NK-92 treated with Interleukin-12 subunit alpha and Interleukin-12 subunit beta, amount 100 ng/mL, for 24 hours (cell line): ENCODE results near the gene PLXNA3.

Experiments
- DNase-seq: peaks from one replicate; lab custom pipeline; 2025; lab: John Stamatoyannopoulos, UW

Gene PLXNA3

GRCh38 chrX:154502098-154502497 lies 44.0 kb downstream of the PLXNA3 start:
- DNase-seq = no peak

- no peak for DNase-seq
Measured at GRCh38 chrX:154502989-154503388, 44.9 kb downstream of the PLXNA3 start.

DNA sequence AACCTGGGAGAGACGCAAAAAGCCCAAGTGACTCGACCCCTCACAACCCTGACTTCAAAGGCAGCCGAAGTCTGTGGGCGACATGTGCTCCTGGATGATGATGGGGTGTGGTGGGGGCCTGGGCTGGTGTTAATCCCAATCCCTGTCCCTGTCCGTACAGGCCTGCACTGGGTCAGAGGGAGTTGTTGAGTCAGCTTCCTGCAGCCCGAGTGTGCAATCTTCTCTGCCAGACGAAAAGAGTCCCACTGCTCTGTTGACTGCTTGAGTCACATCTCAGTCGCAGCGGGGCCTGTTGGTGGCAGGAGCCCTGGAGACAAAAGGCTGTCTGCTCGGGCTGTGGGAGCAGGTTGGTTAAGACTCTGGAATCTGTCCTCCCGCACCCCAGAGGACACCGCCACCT lies 47.7 kb downstream of the PLXNA3 start:
- DNase-seq = no peak

GRCh38 chrX:154506483-154507332 lies 48.6 kb downstream of the PLXNA3 start:
- no peak for DNase-seq

DNA sequence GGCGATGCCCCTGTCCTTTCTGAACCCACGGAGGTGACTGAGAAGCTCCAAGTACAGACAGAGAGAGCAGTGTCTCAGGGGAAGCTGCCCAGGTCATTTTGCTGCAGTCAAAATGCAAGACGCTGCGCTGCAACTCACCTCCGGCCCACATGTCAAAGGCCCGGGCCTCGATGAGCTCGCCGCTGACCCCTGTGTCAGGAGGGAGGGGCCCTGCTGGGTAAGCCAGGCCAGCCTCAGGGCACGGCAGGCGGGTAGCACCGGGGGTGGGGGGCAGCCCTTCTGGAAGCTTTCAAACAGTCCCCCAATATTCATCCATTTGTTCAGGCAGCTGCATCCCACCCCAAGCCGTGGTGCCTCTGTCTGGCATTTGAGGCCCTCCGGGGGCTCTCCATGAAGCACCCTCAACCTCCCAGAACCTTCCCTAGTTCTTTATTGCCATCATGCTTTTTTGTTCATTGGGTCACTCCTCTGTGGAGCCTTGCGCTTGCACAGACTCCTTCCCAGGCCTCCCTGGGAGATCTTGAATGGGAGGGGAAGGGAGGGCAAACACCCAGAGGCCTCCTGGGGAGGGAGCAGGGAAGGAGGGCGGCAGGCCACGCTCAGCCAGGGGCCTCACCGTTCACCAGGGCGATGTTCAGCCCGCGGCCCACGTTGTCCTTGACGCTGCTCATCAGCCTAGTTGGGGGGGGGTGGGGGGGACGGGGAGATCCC lies 49.7 kb downstream of the PLXNA3 start:
- no peak for DNase-seq

GRCh38 chrX:154508384-154508745 lies 50.3 kb downstream of the PLXNA3 start:
- no peak for DNase-seq

DNA sequence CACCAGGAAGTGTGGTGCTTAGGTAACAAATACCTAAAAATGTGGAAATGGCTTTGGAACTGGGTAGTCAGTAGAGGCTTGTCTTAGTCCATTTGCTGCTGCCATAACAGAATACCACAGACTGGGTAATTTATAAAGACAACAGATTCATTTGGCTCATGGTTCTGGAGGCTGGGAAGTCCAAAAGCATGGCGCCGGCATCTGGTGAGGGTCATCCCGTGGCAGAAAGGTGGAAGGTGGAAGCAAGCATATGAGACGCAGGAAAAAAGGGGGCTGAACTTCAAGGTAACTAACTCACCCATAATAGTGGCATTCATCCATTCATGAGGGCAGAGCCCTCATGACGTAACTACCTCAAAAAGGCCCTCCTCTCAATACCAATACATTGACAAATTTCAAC lies 51.4 kb downstream of the PLXNA3 start:
- DNase-seq = no peak

DNA sequence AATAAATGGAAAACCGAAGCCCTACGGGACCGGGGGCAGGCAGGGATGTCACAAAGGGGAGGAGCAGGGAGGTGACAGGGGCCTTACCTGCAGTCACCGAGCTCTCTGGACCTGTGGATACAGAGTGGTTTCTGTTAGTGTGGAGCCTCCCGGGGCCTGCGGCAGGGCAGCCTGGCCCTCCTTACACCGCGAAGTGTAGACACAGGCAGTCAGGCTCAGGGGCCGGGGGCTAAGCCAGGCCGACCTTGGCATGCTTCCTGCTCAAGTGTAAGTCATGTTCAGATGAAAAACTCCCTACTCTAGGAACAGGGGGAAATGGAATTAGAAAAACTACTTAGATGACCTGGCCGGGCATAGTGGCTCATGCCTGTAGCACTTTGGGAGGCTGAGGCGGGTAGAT lies 53.7 kb downstream of the PLXNA3 start:
- DNase-seq = no peak

- no peak for DNase-seq
Measured at GRCh38 chrX:154512879-154513553, 54.9 kb downstream of the PLXNA3 start.

DNA sequence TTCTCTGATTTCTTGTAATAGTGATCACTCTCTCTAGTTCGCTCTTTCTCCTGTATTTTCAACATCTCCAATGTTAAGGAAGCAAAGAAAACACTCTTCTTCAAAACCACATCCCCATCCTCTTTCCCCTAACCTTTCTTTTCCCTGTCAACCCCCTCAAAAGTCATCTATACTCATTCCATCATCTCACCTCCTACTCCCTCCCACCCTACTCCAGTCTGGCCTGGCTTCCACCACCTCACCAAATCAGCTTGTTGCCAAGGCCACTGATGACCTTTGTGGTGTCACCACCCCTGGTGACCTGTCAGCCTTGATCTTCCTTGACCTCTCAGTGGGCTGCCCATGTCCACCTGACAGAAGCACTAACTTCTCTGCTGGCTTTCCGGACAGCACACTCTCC lies 55.6 kb downstream of the PLXNA3 start:
- DNase-seq = no peak

GRCh38 chrX:154515090-154515965 lies 57.2 kb downstream of the PLXNA3 start:
- no peak for DNase-seq

DNA sequence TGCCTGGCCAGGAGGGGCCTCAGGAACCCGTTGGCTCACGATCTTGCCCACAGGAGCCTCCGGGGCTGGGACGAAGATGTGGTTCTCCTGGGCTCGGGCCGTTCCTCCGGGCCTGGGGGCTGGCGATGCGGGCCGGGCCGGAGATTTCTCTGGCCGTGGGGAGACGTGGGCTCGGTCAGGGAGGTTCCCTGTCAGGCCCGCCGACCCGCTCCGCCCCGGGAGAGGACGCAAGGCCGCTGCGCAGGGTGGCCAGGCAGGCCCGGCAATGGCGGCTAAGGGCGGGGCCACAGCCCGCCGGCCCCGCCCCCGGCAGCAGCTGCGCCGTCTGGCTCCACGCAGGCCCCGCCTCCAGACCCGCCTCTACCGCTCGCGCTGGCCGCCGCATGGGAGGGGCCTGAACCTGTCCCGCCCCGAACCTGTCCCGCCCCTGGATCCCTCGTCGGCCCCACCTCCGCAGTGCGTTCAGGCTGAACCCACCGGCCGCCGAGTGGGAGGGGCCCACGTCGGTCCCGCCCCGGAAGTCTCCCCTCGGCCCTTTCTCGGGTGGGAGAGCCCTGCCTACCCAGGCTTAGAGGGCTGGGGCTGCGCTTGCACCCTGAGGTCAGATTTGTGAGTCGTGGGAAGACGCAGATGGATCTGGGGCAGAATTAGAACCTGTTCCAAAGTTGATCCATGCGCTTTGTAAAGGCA lies 58.0 kb downstream of the PLXNA3 start, which contains the start of gene FAM3A:
Gene FAM3A, minus strand, starts transcription at position 267 of the 690 bp plus-strand sequence. CDS start 460 bp downstream, outside the sequence.
- peak; percentile 88 for DNase-seq

DNA sequence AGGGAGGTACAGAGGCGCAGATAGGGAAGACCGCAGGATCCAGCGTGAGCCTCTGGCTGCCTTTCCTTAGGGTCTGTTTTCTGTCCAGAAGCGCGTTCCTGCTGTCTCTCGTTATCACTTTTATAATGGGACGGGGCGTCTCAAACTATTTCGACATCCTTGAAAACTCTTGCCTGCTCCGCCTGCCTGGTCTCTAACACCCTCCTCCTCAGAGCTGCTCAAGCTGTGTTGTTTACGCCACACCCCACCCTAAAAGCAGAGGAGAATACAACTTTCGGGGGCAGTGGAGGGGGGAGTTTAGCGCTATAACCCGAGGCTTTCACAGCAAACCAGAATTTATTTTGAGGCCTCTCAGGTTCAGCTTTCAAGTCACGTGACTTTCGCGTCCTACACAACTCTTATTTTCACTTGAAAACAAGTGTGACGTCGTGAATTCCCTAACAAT lies 58.6 kb downstream of the PLXNA3 start:
- no peak for DNase-seq

DNA sequence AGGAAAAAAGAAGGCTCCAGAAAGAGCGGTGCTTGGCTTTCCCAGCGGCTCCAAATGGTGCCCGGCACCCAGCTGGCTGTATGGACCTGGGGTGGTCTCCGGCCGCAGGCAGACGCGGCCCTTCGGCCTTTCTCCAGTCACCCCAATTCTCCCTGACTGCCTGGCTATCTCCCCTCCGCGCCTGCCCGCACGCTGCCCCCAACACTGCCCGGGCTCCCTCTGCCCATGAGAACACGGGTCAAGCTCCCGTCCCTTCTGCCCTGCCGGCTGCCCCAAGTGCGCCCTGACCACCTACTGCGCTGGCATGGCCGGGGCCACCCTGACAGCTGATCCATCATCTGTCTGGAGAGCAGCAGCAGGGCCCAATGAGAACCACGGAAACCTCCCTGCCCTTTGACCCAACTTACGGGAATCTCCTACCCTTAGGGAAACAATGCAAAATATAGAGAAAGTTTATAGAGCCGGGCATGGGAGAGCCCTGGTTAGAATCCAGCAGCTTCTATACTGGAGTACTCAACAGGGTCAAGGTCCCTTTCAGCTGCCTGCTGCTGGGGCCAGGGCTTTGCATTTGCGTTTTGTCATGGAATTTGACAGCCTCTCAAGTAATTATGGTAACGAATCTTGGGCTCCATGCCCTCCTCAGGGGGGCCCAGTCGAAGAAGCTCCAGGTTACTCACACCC lies 59.2 kb downstream of the PLXNA3 start:
- no peak for DNase-seq

GRCh38 chrX:154519389-154519788 lies 61.3 kb downstream of the PLXNA3 start:
- DNase-seq = no peak

DNA sequence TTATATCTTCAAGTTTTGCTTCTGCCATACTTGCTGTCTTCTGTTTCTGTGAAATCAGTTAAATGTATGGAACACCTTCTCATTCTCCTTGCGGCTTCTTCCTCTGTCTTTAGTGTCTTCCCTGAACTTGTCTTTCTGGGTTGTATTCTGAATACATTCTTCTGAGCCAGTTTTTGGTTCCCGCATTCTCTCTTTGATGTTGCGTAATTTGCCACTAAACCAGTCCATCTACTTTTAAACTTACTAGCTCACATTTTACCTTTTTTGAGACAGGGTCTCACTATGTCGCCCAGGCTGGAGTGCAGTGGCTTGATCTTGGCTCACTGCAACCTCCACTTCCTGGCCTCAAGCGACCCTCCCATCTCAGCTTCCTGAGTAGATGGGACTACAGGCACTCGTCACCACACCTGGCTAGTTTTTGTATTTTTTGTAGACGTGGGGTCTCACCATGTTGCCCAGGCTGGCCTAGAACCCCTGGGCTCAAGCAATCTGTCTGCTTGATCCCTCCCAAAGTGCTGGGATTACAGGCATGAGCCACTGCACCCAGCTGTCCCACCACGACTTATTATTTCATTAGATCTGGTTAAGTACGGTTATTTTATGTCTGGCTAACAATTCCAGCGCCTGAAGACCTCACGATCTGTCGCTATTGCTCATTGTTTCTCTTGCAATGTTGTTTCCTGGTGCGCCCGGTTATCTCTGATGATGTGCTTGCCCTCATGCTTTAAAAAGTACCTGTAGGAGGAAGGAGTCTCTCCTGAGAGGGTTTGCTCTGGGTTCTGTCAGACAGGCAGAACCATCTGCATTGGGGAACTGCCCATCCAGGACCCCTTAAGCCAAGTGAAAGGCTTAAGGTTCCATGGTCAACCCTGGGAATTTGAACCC lies 67.8 kb downstream of the PLXNA3 start:
- no peak for DNase-seq

DNA sequence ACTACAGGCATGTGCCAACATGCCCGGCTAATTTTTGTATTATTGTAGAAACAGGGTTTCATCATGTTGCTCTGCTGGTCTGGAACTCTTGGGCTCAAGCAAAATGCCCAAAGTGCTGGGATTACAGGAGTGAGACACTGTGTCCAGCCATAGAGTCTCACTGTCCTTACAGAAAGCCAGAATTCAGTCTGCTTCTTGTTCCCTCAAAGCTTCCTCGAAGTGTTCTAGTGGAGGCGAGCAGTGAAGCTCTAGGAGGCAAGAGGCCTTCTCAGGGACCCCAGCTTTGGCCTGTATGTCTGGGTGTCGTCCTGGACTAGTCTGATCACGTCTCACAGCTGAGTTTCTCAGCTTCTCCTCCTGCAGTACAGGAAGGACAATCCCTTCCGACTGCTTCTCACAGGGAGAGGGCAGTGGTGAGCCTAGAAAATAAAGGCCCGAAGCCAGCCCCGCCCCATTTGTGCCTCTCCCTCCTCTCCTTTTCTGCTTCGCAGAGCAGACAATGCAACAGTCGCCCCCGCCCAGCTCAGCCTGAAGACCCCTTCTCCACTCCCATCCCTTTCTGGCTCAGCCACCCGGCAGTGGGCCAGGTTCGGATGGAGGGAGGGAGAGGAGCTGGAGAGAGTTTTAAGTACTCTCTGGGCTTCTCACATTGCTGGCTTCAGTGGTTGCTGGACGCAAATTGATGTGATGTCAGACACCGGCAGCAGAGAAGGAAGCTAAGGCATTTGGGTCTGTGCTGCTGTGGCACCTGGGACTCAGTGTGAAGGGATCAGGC lies 69.0 kb downstream of the PLXNA3 start:
- no peak for DNase-seq
